ENCODE measurements around the gene ELMO2.
A peak's percentile ranks its signal among the peaks of the same experiment; 100 is the strongest.

Gene ELMO2

DNA sequence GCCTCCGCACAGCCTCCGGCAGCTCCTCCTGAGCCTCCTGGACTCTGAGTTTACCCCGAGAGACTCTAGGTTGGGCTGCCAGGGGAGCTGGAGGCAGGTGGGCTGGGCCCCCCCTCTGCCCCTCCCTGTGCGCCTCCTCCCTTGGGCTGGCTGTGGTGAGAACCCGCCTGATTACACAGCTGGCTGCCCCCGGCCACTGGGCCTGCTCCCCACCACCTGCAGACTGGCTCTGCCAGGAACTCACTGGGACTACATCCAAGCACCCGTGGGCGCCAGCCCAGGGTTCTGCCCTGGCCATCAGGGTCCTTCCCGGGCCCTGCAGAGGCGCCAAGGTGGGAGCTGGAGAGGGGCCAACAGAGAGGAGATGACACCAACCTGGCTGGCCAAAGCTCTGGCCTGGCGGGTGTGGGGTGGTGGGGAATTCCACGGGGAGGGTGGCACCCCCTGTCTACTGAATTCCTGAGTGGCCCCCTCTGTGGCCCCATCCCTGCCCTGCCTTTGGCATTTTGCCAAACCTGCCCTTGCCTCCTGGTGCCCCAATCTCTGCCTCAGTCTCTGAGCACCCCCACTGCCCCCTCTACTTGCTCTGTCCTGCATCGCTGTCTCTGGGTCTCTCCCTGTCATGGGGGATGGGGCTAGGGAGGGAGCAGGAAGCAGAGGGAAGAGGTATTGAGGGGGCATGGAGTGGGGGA, 76.2 kb downstream of the ELMO2 start:
- DNase-seq = no peak

DNA sequence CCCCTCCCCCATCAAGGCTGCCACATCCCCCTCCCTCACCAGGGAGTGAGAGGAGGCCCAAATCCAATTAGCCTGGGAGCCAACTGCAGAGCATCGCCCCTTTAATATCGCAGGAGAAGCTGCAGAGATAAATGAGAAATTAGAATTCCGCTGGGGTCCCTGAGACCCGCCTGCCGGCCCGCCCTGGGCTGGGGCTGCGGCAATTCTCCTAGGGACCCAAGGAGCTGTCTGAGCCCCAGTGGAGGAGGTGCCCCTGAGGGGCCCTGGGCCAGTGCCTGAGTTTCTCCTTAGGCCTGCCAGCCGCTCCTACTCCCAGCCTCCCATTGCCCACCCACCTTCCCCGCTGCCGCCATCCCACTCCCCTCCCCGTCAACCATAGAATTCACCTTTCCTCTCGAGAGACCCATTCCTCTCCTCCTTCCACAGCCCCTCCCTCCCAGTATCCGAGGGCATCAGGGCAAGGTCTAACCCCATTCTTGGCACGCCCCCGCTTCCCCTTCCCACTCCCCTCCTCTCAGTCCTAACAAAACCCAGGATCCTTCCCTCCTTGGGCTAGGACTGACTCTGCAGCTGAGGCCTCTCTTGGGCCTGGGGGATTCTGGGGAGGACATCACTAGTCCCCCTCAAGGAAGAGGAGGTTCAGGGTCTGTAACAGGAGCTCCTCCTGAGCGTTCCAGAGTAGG, 78.1 kb downstream of the ELMO2 start:
- no peak for DNase-seq

DNA sequence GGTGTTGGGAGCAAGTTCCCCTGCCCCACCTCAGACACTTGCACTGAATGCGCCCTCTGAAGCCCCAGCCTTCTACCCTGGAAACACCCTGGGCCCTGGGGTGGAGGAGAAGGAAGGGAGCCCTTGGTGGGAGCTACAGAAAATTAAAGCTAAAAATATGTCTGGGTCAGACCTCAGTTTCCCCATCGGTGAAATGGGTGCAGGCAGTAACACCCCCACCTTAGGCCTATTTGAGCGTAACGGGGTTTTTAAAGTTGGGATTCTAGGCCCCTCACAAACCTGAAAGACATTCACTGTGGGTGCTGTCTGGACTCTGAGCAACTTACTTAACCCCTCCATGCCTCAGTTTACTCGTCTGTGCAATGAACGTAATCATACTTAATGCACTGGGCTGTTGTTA, 78.9 kb downstream of the ELMO2 start:
- no peak for DNase-seq

DNA sequence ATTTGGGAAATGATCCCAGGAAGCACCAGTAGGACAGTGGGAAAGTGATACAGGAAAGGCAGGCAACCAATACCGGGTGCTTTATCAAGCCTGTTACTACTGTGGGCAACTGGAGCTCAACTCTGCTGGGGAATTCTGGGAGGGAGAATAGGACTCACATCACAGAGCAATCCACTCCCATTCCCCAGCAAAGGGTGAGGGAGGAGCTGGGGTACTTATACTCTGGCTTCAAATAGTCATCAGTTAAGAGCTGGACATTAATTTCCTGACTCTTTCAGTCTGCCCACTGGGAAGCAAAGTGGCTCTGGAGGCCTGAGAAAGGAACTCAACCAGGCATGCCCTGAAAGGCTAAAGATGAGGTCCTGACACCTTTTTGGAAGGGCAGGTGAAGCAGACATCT, 80.6 kb downstream of the ELMO2 start:
- DNase-seq = no peak

DNA sequence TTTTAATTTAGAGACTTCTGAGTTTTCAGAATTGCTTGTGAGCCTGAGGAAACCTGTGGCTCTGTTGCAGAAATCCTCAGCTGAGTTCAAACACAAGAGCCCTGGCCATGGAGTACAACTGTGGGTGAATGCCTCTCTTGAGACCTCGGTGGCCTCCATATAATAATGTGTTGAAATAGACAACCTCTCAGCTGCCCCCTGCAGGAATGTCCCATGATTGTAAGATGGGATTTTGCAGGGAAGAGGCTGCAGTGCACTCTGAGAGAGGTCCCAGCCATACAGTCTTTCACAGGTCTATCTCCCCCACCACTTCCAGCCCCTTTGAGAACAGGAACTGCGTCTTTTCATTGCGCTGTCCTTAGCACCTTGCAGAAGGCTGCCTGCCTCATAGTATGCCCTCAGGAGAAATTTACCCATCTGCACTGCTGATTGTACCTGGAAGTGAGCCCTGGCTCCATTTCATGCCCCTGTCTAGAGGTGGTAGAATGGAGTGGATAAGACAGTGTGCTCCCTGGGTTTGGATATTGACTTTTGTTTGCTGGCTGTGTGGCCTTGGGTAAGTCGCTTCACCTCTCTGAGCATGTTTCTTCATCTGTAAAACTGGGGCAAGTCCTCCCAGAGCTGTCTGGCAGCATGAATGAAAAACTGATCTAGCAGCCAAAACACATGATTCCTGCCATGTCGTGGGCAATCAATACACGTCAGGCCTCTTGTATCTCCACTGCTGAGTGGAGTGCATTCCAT, 81.3 kb downstream of the ELMO2 start:
- DNase-seq = peak; percentile 8

DNA sequence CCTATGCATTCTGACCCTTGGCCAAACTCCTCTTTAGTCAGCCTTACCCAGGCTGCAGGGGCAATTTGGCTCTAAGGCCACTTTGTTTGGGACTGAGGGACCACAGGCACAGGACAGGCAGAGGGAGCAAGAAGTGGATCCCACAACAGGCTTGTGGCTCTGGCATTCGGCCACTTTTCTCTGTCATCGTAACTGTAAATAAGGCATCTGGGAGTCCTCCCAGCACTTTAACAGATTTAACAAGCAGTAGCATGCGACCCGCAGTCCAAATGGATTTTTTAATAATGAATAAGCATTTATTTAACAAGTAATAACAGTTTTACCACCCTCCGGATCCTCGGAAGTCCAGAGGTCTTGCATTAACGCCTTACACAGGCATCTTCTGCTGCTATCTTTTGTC, 82.0 kb downstream of the ELMO2 start:
- DNase-seq = no peak

DNA sequence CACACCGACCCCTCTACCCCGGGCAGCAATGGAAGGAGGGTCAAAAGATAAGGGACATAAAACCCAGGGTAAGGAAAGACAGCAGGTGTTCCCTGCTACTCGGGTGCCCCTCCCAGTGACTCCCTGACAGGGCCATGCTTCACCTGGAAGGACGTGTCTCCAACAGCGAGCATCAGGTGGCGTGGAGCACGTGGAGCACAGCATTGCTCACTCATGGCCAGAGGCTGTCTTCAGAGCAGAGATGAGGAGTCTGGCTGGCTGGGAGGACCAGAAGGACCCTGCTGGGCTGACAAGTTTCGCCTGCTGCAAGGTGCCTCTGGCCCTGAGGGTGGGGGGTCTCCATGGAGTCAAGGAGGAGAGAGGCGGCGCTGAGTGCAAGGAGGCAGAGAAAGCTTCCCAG, 82.9 kb downstream of the ELMO2 start:
- no peak for DNase-seq

DNA sequence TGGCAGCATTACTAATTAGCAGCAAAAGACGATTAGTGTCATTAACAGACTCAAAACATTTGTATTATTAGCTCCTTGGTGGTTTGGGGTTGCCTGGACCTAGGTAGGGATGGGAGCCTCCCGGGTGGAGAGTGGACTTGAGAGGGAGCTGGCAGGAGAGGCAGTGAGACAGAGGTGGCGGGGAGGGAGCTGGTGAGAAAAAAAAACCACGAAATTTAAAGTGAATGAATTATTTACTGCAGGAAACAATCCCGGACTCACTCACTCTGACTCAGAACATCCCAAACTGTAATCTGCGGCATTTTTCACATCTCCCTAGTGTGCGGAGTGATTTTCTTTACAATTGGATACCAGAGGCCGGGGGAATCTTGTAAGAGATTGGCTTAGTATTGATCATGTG, 83.8 kb downstream of the ELMO2 start:
- no peak for DNase-seq

DNA sequence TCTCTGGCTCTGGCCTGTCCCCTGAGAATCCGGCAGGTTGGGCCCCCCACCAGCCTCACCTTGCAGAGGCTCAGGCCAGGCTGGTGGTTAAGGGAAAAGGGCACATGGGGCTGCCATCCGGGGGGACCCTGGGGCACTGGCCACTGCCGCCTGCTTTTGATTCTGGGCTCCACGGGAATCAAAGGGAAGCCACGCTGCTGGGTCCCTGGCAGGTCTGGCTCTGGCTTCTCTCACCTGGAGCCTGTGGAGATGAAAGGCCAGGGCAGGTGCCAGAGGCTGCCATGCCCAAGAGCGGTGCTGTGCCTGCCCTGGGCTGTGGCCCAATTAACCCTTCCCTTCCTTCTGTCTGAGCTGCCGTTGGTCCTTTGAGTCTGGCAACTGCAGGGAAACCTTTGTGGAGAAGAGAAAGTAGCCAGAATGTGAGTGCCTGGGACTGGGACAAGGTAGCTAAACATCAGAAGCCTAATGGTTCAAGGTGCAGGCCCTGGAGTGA, 88.7 kb downstream of the ELMO2 start:
- DNase-seq = no peak

DNA sequence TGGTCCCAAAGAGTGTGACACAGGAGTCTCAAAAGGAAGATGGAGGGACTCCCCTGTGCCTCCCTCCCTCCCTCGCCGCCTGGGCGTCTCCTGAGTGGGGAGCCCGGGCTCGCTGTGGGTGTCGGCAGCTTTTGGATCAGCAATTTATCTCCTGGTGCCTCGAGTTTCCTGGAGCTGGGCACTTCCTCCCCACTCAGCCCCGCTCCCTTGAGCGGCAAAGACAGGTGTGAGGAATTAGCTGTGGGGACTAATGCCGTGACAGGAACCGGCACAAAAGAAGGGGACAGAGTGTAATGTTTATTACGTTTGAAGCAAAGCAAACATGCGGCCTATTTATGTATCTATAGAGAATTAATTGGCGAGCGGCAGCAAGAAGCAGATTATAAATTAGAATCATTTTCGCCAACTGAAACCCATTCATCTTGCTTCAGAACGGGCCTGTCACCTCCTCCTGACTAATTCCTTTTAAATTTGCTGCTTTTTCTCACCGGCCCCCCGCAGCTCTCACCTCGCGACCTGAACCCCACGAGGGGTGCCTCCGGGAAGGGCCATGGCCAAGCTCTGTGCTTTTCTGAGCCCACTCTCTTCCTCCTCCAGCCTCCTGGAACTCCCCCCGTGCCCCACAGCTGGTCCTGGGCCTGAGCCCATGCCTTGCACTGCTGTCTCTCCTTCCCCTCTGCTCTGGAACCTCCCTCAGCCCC, 89.3 kb downstream of the ELMO2 start:
- no peak for DNase-seq
